ENCODE results near the gene CCDC136. TPM values are rescaled to one million over a fixed set of nuclear protein-coding genes. Genes with fewer than 3 reads are reported as not detected.
A peak's percentile ranks its signal among the peaks of the same experiment; 100 is the strongest.

The CCDC136 gene
- total RNA-seq, 1 donor from 2014 or later, result 1.3 TPM

DNA sequence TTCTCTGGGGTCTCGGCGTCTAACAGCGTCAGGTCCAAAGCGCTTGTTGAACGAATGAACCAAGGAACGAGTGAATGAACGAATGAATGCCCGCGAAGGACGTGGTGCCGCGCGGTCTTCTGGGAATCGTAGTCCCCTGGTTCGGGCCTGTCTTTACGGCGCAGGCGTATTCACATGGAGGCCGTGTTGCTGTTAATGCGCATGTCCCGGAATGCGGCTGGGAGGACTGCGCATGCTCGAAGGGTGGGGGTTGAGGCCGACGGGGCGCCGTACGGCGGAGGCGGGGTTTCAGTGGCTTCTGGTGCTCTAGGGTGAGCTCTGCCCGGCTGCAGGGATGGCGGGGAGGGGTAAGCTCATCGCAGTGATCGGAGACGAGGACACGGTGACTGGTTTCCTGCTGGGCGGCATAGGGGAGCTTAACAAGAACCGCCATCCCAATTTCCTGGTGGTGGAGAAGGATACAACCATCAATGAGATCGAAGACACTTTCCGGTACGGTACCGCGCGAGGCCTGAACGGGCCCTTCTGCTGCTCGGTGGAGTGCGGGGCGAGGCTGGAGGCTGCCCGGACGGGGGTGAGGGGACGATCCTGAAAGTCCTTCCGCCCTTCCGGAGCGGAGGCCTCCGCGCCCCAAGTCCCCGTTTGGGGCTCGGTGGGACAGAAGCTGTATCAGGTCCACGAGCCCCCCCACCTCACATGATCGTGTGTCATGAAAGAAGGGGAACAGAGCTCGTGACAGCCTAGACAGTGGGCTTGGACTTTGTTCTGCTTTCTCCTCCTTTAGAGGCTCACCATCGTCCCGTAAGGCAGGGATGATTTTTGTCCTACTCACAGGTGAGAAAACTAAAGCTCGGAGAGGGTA is 71.0 kb downstream of the CCDC136 start, which contains the start of gene ATP6V1F:
TSS of gene ATP6V1F (plus strand) at position 286 of the 862 bp plus-strand sequence. CDS start at position 335, 49 bp downstream.
- DNase-seq (ENCODE audit: low read depth in 2 of 2), result peak; percentile 94 to 98

GRCh38 chr7:128863433-128863989 is 71.7 kb downstream of the CCDC136 start:
- DNase-seq (ENCODE audit: low read depth in 2 of 2), result peak in 1 of 2 donors; percentile 73

GRCh38 chr7:128865303-128865702 is 73.5 kb downstream of the CCDC136 start:
- DNase-seq (ENCODE audit: low read depth in 2 of 2), result no peak

- no peak for DNase-seq (ENCODE audit: low read depth in 2 of 2)
Measured at GRCh38 chr7:128865996-128866877, 74.5 kb downstream of the CCDC136 start.

DNA sequence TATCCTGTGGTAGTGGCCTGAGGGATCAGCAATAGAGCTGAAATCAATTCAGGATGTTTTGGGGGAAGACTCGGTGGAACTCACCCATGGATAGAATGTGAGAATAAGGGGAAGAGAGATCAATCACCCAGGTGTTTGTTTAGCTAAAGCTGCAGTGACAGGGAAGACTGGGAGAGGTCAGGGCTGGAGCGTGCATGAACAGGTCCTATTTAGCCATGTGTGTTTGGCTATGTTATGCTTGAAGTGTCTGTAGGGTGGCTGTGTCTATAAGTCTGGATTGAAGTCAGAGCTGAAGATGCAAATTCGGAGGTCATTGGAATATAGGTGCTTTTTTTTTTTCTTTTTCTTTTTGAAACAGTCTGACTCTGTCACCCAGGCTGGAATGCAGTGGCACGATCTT is 75.5 kb downstream of the CCDC136 start:
- no peak for DNase-seq (ENCODE audit: low read depth in 2 of 2)

- no peak for DNase-seq (ENCODE audit: low read depth in 2 of 2)
Measured at GRCh38 chr7:128867842-128868623, 76.3 kb downstream of the CCDC136 start.

- DNase-seq (ENCODE audit: low read depth in 2 of 2), result no peak
Measured at GRCh38 chr7:128868624-128869137, 76.9 kb downstream of the CCDC136 start.

DNA sequence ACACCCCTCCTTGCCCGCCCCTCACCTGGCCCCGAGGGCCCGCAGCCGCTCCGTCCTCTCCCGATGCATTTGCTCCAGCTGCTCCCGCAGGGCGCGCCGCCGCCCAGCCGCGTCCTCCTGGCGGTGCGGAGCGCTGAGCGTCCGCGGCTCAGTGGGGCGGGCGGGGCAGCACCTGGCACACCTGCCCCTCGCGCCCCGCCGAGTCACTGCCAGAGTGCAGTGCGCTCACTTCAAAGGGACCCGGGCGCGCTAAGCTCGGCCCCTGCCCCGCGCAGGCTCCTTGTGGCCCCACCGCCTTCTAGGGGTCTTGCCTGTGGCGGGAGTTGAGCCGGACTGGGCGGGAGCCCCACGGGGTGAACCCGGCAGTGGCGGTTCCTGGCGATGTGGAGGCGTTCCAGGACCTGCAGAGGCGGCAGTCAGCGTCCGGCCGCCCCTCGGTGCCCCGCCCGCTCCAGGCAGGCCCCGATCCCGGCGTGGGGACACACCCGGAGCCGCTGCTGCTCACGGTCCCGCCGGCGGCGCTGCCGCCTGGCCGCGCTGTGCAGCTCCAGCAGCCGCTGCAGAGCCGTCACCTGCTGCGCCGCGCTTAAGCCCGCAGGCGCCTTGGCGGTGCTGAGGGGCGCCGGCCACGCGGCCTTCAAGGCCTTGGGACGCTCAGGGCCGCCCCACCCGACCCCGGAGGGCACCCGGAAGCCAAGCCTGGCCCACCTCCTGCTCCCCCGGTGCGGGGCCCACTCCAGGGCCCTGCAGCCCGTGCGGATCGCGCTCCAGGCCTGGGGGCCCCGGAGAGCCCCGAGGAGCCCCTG is 77.6 kb downstream of the CCDC136 start:
- DNase-seq (ENCODE audit: low read depth in 2 of 2), result peak in 1 of 2 donors; percentile 54

DNA sequence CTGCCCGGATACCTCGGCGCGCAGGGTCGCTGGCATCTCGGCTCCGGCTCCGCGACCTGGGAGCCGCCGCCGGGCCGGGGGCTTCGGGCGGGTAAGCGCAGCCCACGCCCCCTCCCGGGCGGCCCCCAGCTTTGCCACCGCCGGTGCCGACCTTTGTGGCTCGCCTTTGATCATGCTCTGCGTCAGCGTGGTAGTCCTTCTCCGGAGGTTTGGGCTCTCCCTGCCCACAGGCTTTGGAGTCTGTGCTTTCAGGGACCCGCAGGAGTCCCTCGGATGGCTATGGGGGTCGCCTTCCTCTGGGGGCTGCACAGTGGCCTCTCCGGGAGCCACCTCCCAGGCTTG is 78.1 kb downstream of the CCDC136 start:
- DNase-seq (ENCODE audit: low read depth in 2 of 2), result no peak

DNA sequence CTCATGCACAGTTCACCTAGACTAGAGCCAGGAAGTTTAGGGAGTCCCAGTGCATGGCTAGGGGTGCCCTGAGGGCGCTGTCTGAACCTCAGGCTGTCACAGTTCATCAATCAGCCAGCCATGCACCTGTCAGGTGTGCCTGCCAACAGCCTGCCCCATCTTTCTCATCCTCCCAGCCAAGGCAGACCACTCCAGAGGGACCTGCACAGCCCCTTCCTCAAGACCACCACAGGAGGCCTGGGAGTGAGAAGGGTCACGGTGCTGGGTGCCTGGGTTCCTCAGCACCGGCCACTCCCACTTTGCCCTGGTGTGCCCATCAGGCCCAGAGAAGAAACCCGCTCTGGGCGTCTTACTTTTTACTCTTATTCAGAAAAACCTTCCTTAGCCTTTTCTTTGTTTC is 79.3 kb downstream of the CCDC136 start:
- no peak for DNase-seq (ENCODE audit: low read depth in 2 of 2)

Other genes starting within 250 kb of the CCDC136 start
- under 0.01 and 0.25 TPM in 2 replicates for gene GARIN1A, start 119.7 kb upstream of the CCDC136 start, total RNA-seq
- gene CALU, start 52.6 kb upstream of the CCDC136 start, total RNA-seq, result 208 and 259 TPM in 2 replicates
- not detected in 2 replicates for gene OPN1SW, start 16.2 kb upstream of the CCDC136 start, total RNA-seq
- 130 and 133 TPM in 2 replicates for gene FLNC, start 38.4 kb downstream of the CCDC136 start, total RNA-seq
- gene ATP6V1F, start 70.9 kb downstream of the CCDC136 start, total RNA-seq, result 76.4 and 109 TPM in 2 replicates
- not detected in 2 replicates for gene KCP, start 118.7 kb downstream of the CCDC136 start, total RNA-seq
- 0.25 and 0.26 TPM in 2 replicates for gene IRF5, start 146.0 kb downstream of the CCDC136 start, total RNA-seq

All from dermis microvascular lymphatic vessel endothelial cell (primary cell).